Smooth muscle cell (in vitro differentiated cells): ENCODE measurements around the gene PGD. TPM values are rescaled to one million over a fixed set of nuclear protein-coding genes. Genes with fewer than 3 reads are reported as not detected.

Experiments used
- DNase-seq: peaks from one replicate; lab custom pipeline; 2025; ENCODE audit not compliant: unreplicated experiment; lab: John Stamatoyannopoulos, UW
- H2AFZ ChIP-seq: fragments of 200-600 bp; sonication (generic); 2 replicates; pipeline ENCODE4 v1.6.0; 2016; ENCODE audit warnings: antibody characterized with exemption, low read depth, mild to moderate bottlenecking
- H3F3A ChIP-seq: fragments of 200-600 bp; sonication (generic); 2 replicates; pipeline ENCODE4 v1.6.0; 2017; ENCODE audit warnings: antibody characterized with exemption, low read depth
- H3K27ac ChIP-seq: fragments of 200-600 bp; sonication (generic); 2 replicates; pipeline ENCODE4 v1.5.1; 2016; ENCODE audit warnings: low read depth, mild to moderate bottlenecking
- H3K27me3 ChIP-seq: fragments of 200-600 bp; sonication (generic); 2 replicates; pipeline ENCODE4 v1.6.1; 2016; ENCODE audit warnings: low read depth, mild to moderate bottlenecking
- H3K36me3 ChIP-seq: fragments of 200-600 bp; sonication (generic); 2 replicates; pipeline ENCODE4 v1.5.1; 2016; ENCODE audit warnings: low read depth
- H3K4me1 ChIP-seq: fragments of 200-600 bp; sonication (generic); 2 replicates; pipeline ENCODE4 v1.5.1; 2016; ENCODE audit warnings: low read depth
- H3K4me2 ChIP-seq: fragments of 200-600 bp; sonication (generic); 2 replicates; pipeline ENCODE4 v1.6.0; 2016; ENCODE audit warnings: mild to moderate bottlenecking
- H3K4me3 ChIP-seq: fragments of 200-600 bp; sonication (generic); 2 replicates; pipeline ENCODE4 v1.5.1; 2016; ENCODE audit warnings: mild to moderate bottlenecking
- H3K79me2 ChIP-seq: fragments of 200-600 bp; sonication (generic); 2 replicates; pipeline ENCODE4 v1.6.0; 2016; ENCODE audit warnings: low read depth, mild to moderate bottlenecking
- H3K9ac ChIP-seq: fragments of 200-600 bp; sonication (generic); 2 replicates; pipeline ENCODE4 v1.6.0; 2016; ENCODE audit warnings: low read depth
- H3K9me3 ChIP-seq: fragments of 200-600 bp; sonication (generic); replicated peaks from 2 replicates; pipeline ENCODE4 v1.5.1; 2016; ENCODE audit warnings: low read depth
- H4K20me1 ChIP-seq: fragments of 200-600 bp; sonication (generic); 2 replicates; pipeline ENCODE4 v1.6.0; 2016; ENCODE audit warnings: low read depth
- CTCF ChIP-seq: fragments of 200-600 bp; sonication (generic); IDR thresholded peaks from 2 replicates; pipeline ENCODE4 v1.5.1; 2017; ENCODE audit warnings: borderline replicate concordance, mild to moderate bottlenecking, antibody characterized with exemption; ENCODE audit not compliant: insufficient read depth, poor library complexity, severe bottlenecking
- whole genome bisulfite sequencing: methylation state at CpG from one replicate; pipeline ENCODE4 v1.1.7; 2016; ENCODE audit warnings: low lambda C conversion rate; 5-methylcytosine and 5-hydroxymethylcytosine counted together
- polyA plus RNA-seq: library from polyadenylated mRNA; unstranded; fragments of >200 nt; fragmentation: Nextera tagmentation; extraction: Ambion mirVana; gene quantifications from 2 replicates; pipeline ENCODE4 v1.2.1, GENCODE V29; 2016
- total RNA-seq: library from RNA; depleted of rRNA; stranded (reverse); fragments of >200 nt; gene quantifications from 2 replicates; pipeline ENCODE4 v1.2.3, GENCODE V29; 2014

Gene PGD
- total and polyA plus RNA-seq, 2 experiments from 2014 or later, result 64.7 to 117 TPM

GRCh38 chr1:10459184-10459583 is 60.3 kb downstream of the PGD start:
- H3K9ac ChIP-seq, result no peak overlapping the region
- H3K79me2 ChIP-seq, result no peaks in the 10 kb centered on the region
- peak overlapping the region; percentile 3 for H3K4me2 ChIP-seq
- no peak overlapping the region for H3K4me3 ChIP-seq
- no peaks in the 10 kb centered on the region for H3K4me1 ChIP-seq
- no peaks in the 10 kb centered on the region for H3K36me3 ChIP-seq
- no peak overlapping the region for H2AFZ ChIP-seq
- no peaks in the 10 kb centered on the region for H3K27me3 ChIP-seq
- no peaks in the 10 kb centered on the region for H3F3A ChIP-seq
- peak overlapping the region; percentile 22 for H3K27ac ChIP-seq
- H4K20me1 ChIP-seq, result peaks cover 4% of the 10 kb centered on the region
- H3K9me3 ChIP-seq, result no peaks in the 10 kb centered on the region
- DNase-seq, result no peak
- TF ChIP-seq CTCF, result no peak
- WGBS, result 13% methylated on average over 3 of the region's 3 CpGs

GRCh38 chr1:10467078-10467477 is 68.2 kb downstream of the PGD start:
- H2AFZ ChIP-seq, result no peak overlapping the region
- H3K9me3 ChIP-seq, result no peaks in the 10 kb centered on the region
- peaks cover 5% of the 10 kb centered on the region for H3K79me2 ChIP-seq
- DNase-seq, result no peak
- H3K9ac ChIP-seq, result no peak overlapping the region
- H3F3A ChIP-seq, result no peaks in the 10 kb centered on the region
- H3K4me2 ChIP-seq, result no peak overlapping the region
- no peak for TF ChIP-seq CTCF
- H3K27ac ChIP-seq, result no peak overlapping the region
- no peak overlapping the region for H3K4me3 ChIP-seq
- H4K20me1 ChIP-seq, result no peaks in the 10 kb centered on the region
- no peaks in the 10 kb centered on the region for H3K36me3 ChIP-seq
- no peaks in the 10 kb centered on the region for H3K27me3 ChIP-seq
- WGBS, result 97% methylated on average over 2 of the region's 2 CpGs
- peaks cover 4% of the 10 kb centered on the region for H3K4me1 ChIP-seq

GRCh38 chr1:10470043-10470442 is 71.2 kb downstream of the PGD start:
- Histone ChIP-seq H3F3A (no peaks in the 10 kb centered on the region), H3K27ac (no peak overlapping the region), H3K9ac (no peak overlapping the region), H3K36me3 (no peaks in the 10 kb centered on the region), H3K4me3 (no peak overlapping the region), H4K20me1 (no peaks in the 10 kb centered on the region), H3K27me3 (no peaks in the 10 kb centered on the region), H2AFZ (no peak overlapping the region), H3K79me2 (peaks cover 5% of the 10 kb centered on the region), H3K4me2 (no peak overlapping the region), H3K9me3 (no peaks in the 10 kb centered on the region), H3K4me1 (peaks cover 9% of the 10 kb centered on the region)
- TF ChIP-seq CTCF, result no peak
- no peak for DNase-seq
- WGBS, result 100% methylated on average over 4 of the region's 4 CpGs

Other genes with a start within 250 kb of the PGD start
- 29.6 and 34.3 TPM in 2 replicates for gene KIF1B, start 188.5 kb upstream of the PGD start, total RNA-seq
- 9.1 and 15.1 TPM in 2 replicates for gene KIF1B, start 188.5 kb upstream of the PGD start, polyA plus RNA-seq
- gene CENPS, start 31.4 kb downstream of the PGD start, total RNA-seq, result 7.6 and 102 TPM in 2 replicates
- gene CENPS, start 31.4 kb downstream of the PGD start, polyA plus RNA-seq, result 15.3 and 16.3 TPM in 2 replicates
- gene CORT, start 51.0 kb downstream of the PGD start, total RNA-seq, result 1.0 TPM in 1 of 2 replicates, not detected in the other
- 0.83 TPM in 1 of 2 replicates, not detected in the other for gene CORT, start 51.0 kb downstream of the PGD start, polyA plus RNA-seq
- gene DFFA, start 73.5 kb downstream of the PGD start, total RNA-seq, result 18.6 and 27.6 TPM in 2 replicates
- gene DFFA, start 73.5 kb downstream of the PGD start, polyA plus RNA-seq, result 30.0 and 35.2 TPM in 2 replicates
- gene PEX14, start 75.9 kb downstream of the PGD start, total RNA-seq, result 8.2 and 14.2 TPM in 2 replicates
- 15.2 and 23.1 TPM in 2 replicates for gene PEX14, start 75.9 kb downstream of the PGD start, polyA plus RNA-seq